GM12873 (cell line): ENCODE results near the gene GALNT2.

ENCODE experiments used
- TF ChIP-seq, protein P1 (sequence below): IDR thresholded peaks from 2 replicates; pipeline ENCODE4 v1.5.1; 2012; ENCODE audit warnings: low read depth, mild to moderate bottlenecking, moderate library complexity, low read length, control low read depth; ENCODE audit not compliant: insufficient read depth; ENCODE audit errors: missing control alignments

GALNT2 gene

DNA sequence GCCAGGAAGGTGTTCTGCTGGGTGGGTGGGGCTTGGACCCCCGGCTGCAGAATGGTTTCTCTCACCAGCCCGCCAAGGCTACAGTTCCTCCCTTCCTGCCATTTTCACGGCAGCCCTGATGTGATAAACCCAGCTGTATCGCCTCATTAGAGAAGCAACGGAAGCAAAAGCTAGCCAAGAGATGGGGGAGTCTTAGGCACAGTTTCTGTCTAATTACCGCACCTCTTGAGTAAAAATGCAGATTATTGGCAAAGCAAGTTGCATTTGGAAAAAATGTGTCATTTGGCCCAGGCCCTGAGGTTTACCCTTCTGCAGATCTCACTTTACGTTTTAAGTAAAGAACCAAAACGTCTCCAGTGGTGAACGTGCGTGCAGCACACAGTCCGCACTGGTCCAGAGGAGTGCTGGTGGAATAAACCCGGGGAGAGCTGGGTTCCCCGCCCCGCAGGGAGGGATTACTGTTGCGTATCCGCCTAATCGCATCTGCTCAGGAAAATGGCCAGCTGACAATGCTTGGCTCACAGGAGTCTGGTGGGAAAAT is 109.9 kb downstream of the GALNT2 start:
- TF ChIP-seq, protein P1, sequence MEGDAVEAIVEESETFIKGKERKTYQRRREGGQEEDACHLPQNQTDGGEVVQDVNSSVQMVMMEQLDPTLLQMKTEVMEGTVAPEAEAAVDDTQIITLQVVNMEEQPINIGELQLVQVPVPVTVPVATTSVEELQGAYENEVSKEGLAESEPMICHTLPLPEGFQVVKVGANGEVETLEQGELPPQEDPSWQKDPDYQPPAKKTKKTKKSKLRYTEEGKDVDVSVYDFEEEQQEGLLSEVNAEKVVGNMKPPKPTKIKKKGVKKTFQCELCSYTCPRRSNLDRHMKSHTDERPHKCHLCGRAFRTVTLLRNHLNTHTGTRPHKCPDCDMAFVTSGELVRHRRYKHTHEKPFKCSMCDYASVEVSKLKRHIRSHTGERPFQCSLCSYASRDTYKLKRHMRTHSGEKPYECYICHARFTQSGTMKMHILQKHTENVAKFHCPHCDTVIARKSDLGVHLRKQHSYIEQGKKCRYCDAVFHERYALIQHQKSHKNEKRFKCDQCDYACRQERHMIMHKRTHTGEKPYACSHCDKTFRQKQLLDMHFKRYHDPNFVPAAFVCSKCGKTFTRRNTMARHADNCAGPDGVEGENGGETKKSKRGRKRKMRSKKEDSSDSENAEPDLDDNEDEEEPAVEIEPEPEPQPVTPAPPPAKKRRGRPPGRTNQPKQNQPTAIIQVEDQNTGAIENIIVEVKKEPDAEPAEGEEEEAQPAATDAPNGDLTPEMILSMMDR = no peak

DNA sequence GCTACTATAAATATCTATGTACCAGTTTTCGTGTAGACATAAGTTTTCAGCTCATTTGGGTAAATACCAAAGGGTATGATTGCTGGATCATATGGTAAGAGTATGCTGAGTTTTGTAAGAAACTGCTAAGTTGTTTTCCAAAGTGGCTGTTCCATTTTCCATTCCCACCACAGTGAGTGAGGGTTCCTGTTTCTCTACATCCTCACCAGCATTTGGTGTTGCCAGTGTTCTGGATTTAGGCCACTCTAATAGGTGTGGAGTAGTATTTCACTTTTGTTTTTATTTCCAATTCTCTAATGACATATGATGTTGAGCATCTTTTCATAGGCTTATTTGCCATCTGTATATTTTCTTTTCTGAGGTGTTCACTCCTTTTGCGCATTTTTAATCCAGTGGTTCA is 112.2 kb downstream of the GALNT2 start:
- TF ChIP-seq, protein P1 = no peak

DNA sequence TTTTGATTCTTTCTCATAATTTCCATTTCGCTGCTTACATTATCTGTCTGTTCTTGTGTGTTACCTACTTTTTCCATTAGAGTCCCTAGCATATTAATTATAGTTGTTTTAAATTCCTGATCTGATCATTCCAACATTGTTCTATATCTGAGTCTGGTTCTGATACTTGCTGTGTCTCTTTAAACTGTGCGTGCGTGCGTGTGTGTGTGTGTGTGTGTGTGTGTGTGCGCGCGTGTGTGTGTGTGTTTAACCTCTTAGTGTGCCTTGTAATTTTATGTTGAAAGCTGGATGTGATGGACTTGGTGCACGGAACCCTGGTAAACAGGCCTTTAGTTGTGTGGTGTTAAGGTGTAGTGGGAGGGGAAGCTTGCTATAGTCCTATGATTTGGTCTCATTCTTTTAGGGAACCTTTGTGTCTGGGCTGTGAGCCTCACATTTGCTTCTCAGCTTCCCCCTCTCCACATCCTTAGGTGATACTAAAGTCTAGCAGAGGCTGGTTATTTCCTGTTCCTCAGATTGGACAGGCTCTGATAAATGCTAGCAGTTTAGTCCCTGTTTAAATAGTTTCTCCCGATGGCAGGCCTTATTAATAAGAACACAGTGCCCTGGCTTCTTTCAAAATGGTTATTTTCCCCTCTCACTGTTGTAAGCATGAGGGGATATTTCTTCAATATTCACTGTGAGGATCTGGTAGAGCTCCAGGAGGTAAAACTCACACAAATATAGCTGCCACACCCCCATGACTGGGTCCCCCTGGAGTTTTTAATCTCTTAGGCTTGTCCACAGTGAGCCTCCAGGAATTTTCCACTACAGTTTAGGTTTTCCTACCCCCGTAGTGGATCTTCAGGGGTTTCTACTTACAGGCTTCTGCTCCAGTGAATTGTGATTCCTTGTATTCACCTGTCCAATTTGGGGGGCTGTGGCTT is 118.3 kb downstream of the GALNT2 start:
- TF ChIP-seq, protein P1 = no peak

DNA sequence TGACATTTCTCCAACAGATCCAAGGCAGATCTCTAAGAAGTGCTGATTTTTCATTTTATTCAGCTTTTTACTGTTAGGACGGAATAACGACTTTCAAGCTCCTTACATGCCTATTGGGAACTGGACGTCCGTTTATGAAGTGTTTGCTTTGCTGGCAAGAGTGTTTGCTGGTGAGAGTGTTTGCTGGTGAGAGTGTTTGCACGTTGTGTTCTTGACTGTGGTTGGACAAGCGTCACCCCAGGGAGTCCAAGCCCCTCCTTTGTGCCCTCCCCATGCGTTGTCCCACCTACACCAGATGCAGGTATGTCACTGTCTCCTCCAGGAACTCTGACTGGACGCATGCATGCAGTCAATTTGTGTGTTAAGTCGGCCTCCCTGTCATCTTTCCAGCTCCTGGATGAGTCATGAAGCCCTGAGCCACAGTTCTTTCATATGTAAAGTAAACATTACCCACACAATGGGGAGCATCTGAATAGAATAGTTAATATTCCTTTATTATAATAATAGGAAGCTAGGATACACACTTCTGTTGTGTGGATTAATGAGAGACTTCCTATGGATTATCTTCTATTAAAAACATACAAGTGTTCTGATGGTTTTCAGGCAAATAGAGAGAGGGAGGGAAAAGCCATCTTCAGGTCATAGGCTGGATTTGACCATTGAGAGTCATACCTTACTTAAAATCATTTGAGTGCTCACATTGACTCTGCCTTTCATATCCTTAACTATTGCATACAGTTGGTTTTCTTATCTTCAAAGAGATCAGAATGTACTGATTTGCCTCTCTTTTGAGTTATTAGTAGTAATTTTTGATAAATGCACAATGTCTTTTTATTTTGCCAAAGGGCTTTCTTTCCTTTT is 119.2 kb downstream of the GALNT2 start:
- TF ChIP-seq, protein P1 = no peak

DNA sequence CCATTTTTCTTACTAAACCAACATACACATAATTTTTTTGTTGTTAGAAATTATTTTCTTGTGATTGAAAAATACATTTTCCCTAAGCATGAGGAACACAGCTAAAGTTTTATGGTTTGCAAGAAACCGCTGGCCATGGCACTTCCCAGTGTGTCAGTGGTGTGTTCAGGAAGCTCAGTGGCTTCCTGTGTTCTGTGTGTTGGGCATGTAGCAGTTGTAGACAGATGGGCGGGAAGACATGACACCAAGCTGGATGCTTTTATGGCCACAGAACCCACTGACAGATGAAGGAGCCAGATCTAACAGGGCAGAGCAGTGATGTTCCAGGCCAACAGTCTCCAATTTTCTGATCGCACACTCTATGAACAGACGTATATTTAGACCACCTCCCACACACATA is 119.8 kb downstream of the GALNT2 start:
- TF ChIP-seq, protein P1 = no peak

DNA sequence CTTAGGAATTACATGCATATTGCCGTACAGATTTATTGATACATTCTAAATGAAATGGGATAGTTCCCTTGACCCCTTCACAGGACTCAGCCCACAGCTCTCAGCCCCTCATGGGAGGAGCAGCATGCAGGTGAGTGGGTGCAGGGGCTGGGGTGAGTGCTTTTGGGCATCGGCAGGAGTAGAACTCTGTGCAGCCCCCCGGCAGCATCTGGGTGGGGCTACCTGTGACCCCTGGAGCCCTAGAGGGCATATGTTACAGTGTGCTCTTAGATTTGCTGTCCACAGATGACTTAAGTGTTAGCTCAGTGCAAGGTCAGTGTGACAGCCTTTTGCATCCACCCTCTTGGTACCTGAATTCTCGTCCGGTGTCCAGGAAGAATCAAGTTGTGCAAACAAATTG is 120.3 kb downstream of the GALNT2 start:
- TF ChIP-seq, protein P1 = no peak

DNA sequence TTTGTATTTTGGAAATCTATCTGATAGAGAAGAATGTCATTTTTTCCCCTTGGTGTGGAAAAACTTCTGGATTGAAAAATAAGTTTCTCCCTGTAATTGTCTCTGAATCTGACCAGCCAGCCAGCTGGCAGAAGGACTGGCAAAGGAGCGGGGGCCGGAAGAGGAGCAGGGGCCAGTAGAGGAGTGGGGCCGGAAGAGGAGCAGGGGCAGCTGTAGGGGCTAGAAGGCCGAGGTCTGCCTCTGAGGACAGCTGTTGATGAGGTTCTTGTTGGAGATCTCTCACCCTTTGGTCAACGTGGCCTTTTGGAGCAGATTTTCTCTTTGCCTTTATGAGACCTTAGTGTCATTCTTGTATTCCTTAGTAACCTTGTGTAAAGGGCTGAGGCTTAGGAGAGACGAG is 121.8 kb downstream of the GALNT2 start:
- TF ChIP-seq, protein P1 = no peak
